Natural killer cell (primary cell): Measurements from ENCODE around the gene PPP2R5A. TPM values are rescaled to one million over a fixed set of nuclear protein-coding genes. Genes with fewer than 3 reads are reported as not detected.
"Not testable (repeated sequence)": the region's sequence is repeated elsewhere in the genome, so short reads cannot be mapped to it uniquely, and the experiment has no call there.

ENCODE experiments used
- ATAC-seq, 3 donors: fragments of 150-1000 bp in 2 of 3; fragments of 200-7000 bp in 1 of 3; cut with Tn5 transposase; 1 replicate in 1 of 3; 2 replicates in 2 of 3; pipeline ENCODE4 v1.10.0; 2021; ENCODE audit warnings: mild to moderate bottlenecking in 2 of 3, moderate library complexity in 2 of 3
- DNase-seq, 2 donors: peaks; one replicate each; pipeline versions ENCODE4 v3.0.0 to v3.0.0-alpha.2; 2013 to 2021; ENCODE audit warnings: mixed read lengths in 1 of 2
- H3K27ac ChIP-seq: one replicate; pipeline ENCODE4 v1.5.1; 2013; ENCODE audit warnings: mild to moderate bottlenecking, low read length
- H3K27me3 ChIP-seq: one replicate; pipeline ENCODE4 v1.6.1; 2013; ENCODE audit warnings: low read length; ENCODE audit not compliant: control insufficient read depth, insufficient read depth
- H3K36me3 ChIP-seq: one replicate; pipeline ENCODE4 v1.6.1; 2013; ENCODE audit warnings: low read length; ENCODE audit not compliant: control insufficient read depth, insufficient read depth
- H3K4me1 ChIP-seq: one replicate; pipeline ENCODE4 v1.6.1; 2013; ENCODE audit warnings: low read length; ENCODE audit not compliant: control insufficient read depth, insufficient read depth
- H3K4me3 ChIP-seq: one replicate; pipeline ENCODE4 v1.5.1; 2013; ENCODE audit warnings: low read length
- H3K9me3 ChIP-seq: one replicate; pipeline ENCODE4 v1.6.1; 2013; ENCODE audit warnings: low read length; ENCODE audit not compliant: control insufficient read depth, insufficient read depth
- H3K27ac Mint-ChIP-seq, 2 donors: one replicate each; pipeline ENCODE4 v1.8.0; 2022; ENCODE audit warnings: mild to moderate bottlenecking in 2 of 2, mixed read lengths in 2 of 2, moderate library complexity in 1 of 2
- H3K27me3 Mint-ChIP-seq, 2 donors: one replicate each; pipeline ENCODE4 v1.8.0; 2022; ENCODE audit warnings: low read depth in 2 of 2, mixed read lengths in 2 of 2
- H3K36me3 Mint-ChIP-seq: one replicate; pipeline ENCODE4 v1.8.0; 2022; ENCODE audit warnings: mixed read lengths
- H3K4me1 Mint-ChIP-seq, 2 donors: one replicate each; pipeline ENCODE4 v1.8.0; 2022; ENCODE audit warnings: mixed read lengths in 2 of 2
- H3K4me3 Mint-ChIP-seq: one replicate; pipeline ENCODE4 v1.8.0; 2022; ENCODE audit warnings: mild to moderate bottlenecking, moderate library complexity, mixed read lengths
- H3K9me3 Mint-ChIP-seq, 2 donors: one replicate each; pipeline ENCODE4 v1.8.0; 2022; ENCODE audit warnings: mixed read lengths in 2 of 2
- WGBS: methylation state at CpG from one replicate; pipeline ENCODE4 v1.1.7; 2013; ENCODE audit warnings: missing lambda C conversion rate; ENCODE audit not compliant: insufficient coverage; 5-methylcytosine and 5-hydroxymethylcytosine counted together
- intact Hi-C: fragments of 100-400 bp; cut with micrococcal nuclease; formaldehyde crosslinking; loops from one replicate; pipeline ENCODE4 v1.14.2; 2022
- total RNA-seq, 4 donors: library from RNA; stranded (reverse); fragments of 120-200 nt in 1 of 4; gene quantifications; one replicate each; pipeline versions ENCODE4 v1.2.3 to v1.2.4, GENCODE V29; 2013 to 2022
- TF ChIP-seq, protein P1 (sequence below): fragments of 200-600 bp; IDR thresholded peaks from one replicate; pipeline ENCODE4 v1.8.0; 2022; ENCODE audit warnings: antibody characterized with exemption

Gene PPP2R5A
- total RNA-seq, 3 donors from 2014 or later (not counting 1 experiment from before 2014, with no cell fraction given): 74.0 to 99.8 (median 86.4) TPM

DNA sequence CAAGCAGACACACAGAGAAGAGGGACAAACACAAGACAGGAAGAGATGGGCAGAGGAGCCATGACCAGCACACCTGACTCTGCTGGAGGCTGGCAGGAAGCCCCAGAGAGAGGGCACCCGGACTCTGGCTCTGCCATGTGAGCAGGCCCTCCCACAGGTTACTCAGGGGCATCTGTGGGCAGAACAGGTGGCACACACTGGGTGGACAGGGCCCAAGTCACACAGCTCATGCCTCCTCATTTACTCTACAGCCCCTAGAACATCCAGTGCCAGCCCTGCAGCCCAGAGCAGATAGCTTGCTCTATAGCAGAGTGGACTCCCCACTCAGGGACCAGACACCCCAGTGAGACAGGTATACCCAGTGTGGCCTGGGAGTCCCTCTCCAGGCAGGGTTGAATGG, 100.8 kb downstream of the PPP2R5A start:
- DNase-seq (no peak), ATAC-seq (no peak)
- Histone ChIP-seq H3K4me3 (no peak overlapping the region), H3K9me3 (no peaks in the 10 kb centered on the region), H3K27ac (no peak overlapping the region), H3K27me3 (no peaks in the 10 kb centered on the region), H3K36me3 (peaks cover 30% of the 10 kb centered on the region), H3K4me1 (peaks cover 17% of the 10 kb centered on the region)
- Mint-ChIP-seq H3K4me1 (peaks cover 20 to 24% of the 10 kb centered on the region in 2 donors), H3K9me3 (no peaks in the 10 kb centered on the region), H3K36me3 (peaks cover 17% of the 10 kb centered on the region), H3K27ac (peak overlapping the region in 1 of 2 donors; percentile 75), H3K27me3 (no peaks in the 10 kb centered on the region), H3K4me3 (no peak overlapping the region)
- WGBS: 55% methylated on average over 1 of the region's 1 CpG
- TF ChIP-seq, protein P1, sequence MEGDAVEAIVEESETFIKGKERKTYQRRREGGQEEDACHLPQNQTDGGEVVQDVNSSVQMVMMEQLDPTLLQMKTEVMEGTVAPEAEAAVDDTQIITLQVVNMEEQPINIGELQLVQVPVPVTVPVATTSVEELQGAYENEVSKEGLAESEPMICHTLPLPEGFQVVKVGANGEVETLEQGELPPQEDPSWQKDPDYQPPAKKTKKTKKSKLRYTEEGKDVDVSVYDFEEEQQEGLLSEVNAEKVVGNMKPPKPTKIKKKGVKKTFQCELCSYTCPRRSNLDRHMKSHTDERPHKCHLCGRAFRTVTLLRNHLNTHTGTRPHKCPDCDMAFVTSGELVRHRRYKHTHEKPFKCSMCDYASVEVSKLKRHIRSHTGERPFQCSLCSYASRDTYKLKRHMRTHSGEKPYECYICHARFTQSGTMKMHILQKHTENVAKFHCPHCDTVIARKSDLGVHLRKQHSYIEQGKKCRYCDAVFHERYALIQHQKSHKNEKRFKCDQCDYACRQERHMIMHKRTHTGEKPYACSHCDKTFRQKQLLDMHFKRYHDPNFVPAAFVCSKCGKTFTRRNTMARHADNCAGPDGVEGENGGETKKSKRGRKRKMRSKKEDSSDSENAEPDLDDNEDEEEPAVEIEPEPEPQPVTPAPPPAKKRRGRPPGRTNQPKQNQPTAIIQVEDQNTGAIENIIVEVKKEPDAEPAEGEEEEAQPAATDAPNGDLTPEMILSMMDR: no peak
- intact Hi-C loops: no loop called here

DNA sequence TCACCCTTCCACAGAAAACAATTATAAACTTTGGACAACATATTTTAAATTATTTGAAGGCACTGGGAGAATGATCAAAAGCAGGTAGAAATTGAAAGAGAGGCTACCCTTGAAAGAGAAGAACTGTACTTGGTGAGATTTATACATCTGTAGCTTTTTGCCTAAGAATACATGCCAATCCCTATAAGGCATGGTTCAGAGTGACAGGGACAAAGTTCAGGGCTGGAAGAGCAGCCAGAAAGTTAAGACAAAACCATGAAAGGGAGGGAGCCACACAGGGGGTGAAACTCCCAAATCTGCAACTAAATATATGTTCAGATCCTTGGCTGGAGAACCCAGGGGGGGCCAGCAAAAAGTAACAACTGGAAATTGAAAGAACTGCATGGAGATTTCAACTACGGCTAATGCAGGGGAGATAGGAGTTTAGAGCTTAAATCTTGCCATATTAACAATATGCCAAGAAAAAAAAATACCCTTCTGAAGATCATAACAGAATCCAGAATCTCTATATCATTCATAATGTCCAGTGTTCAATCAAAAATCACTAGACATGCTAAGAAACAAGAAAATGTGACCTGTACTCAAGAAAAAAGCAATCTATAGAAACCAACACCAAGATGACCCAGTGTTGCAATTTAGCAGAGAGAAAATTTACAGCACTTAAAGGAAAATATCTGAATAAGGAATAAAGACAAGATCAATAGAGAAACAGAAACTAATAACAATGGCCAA, 103.9 kb downstream of the PPP2R5A start:
- peaks cover 21% of the 10 kb centered on the region for H3K36me3 ChIP-seq
- Mint-ChIP-seq H3K36me3 (peaks cover 12% of the 10 kb centered on the region), H3K4me3 (no peak overlapping the region), H3K4me1 (peaks cover 30% of the 10 kb centered on the region in 2 donors), H3K27me3 (no peaks in the 10 kb centered on the region), H3K27ac (no peak overlapping the region), H3K9me3 (no peaks in the 10 kb centered on the region)
- H3K9me3 ChIP-seq: no peaks in the 10 kb centered on the region
- DNase-seq (no peak), ATAC-seq (no peak)
- TF ChIP-seq, protein P1: no peak
- intact Hi-C loops: no loop called here
- 100% methylated on average over 1 of the region's 1 CpG for WGBS
- no peak overlapping the region for H3K27ac ChIP-seq
- H3K4me1 ChIP-seq: peaks cover 17% of the 10 kb centered on the region
- no peaks in the 10 kb centered on the region for H3K27me3 ChIP-seq
- no peak overlapping the region for H3K4me3 ChIP-seq

DNA sequence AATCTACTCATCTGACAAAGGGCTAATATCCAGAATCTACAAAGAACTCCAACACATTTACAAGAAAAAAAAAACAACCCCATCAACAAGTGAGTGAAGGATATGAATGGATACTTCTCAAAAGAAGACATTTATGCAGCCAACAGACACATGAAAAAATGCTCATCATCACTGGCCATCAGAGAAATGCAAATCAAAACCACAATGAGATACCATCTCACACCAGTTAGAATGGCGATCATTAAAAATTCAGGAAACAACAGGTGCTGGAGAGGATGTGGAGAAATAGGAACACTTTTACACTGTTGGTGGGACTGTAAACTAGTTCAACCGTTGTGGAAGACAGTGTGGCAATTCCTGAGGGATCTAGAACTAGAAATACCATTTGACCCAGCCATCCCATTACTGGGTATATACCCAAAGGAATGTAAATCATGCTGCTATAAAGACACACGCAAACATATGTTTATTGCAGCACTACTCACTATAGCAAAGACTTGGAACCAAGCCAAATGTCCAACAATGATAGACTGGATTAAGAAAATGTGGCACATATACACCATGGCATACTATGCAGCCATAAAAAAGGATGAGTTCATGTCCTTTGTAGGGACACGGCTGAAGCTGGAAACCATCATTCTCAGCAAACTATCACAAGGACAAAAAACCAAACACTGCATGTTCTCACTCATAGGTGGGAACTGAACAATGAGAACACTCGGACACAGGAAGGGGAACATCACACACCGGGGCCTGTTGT, 110.6 kb downstream of the PPP2R5A start:
- H3K36me3 Mint-ChIP-seq, H3K4me1 ChIP-seq, H3K4me3 ChIP-seq, H3K36me3 ChIP-seq, H3K4me3 Mint-ChIP-seq, H3K27me3 Mint-ChIP-seq, ATAC-seq, H3K9me3 Mint-ChIP-seq, DNase-seq, H3K27ac ChIP-seq, H3K9me3 ChIP-seq, H3K27ac Mint-ChIP-seq, H3K27me3 ChIP-seq, intact Hi-C loops: not testable (repeated sequence)
- H3K4me1 Mint-ChIP-seq: peaks cover 10 to 15% of the 10 kb centered on the region in 2 donors
- 96% methylated on average over 4 of the region's 6 CpGs for WGBS

DNA sequence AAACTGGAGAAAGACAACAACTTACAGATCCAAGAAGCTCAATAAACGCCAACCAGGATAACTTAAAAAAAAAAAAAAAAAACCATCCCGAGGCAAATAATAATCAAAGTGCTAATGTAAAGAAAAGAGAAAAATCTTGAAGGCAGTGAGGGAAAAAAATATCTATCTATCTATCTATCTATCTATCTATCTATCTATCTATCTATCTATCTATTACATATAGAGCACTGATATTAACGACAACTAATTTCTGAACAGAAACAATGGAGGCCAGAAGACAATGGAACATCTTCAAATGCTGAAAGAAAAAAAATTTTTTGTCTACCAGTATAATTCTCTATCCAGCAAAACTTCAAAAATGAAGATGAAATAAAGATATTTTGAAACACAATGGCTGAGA, 111.4 kb downstream of the PPP2R5A start:
- intact Hi-C loops: no loop called here
- no peak for ATAC-seq
- H3K36me3 Mint-ChIP-seq: peaks cover 7% of the 10 kb centered on the region

More for the DNA sequence above, 111.4 kb downstream of the PPP2R5A start:
- no peak overlapping the region for H3K27ac Mint-ChIP-seq
- DNase-seq: no peak
- no peaks in the 10 kb centered on the region for H3K27me3 Mint-ChIP-seq
- TF ChIP-seq, protein P1: no peak
- H3K27ac ChIP-seq: no peak overlapping the region
- WGBS: no CpG with 5 or more reads among the region's 3 CpGs
- peaks cover 2 to 5% of the 10 kb centered on the region in 2 donors for H3K9me3 Mint-ChIP-seq
- H3K4me1 ChIP-seq: no peaks in the 10 kb centered on the region
- H3K4me1 Mint-ChIP-seq: peaks cover 6 to 12% of the 10 kb centered on the region in 2 donors
- no peaks in the 10 kb centered on the region for H3K27me3 ChIP-seq
- H3K36me3 ChIP-seq: no peaks in the 10 kb centered on the region
- H3K9me3 ChIP-seq: no peaks in the 10 kb centered on the region
- no peak overlapping the region for H3K4me3 Mint-ChIP-seq
- H3K4me3 ChIP-seq: no peak overlapping the region
